ENCODE data around the gene RAMP3.
"Not testable (repeated sequence)": the region's sequence is repeated elsewhere in the genome, so short reads cannot be mapped to it uniquely, and the experiment has no call there.

RAMP3 gene

DNA sequence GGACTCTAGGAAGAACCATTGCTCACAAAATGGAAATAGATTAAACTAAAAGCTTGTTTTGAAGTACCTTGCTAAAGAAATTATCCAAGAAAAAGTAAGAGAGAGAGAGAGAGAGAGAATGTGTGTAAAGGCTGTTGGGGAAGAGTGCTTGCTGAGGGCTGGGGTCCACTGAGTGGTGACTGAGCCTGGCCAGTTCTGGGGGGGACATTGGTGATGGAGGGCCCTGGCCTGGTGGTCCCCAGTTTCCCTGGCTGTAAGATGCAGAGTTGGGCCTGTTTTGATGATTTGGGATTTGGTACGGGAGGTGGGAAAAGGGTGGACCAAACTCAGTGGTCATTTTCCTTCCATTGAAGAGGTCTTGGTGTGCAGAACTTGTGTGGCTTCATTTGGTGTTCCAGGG, 880 bp downstream of the RAMP3 start:
- no peak for DNase-seq

DNA sequence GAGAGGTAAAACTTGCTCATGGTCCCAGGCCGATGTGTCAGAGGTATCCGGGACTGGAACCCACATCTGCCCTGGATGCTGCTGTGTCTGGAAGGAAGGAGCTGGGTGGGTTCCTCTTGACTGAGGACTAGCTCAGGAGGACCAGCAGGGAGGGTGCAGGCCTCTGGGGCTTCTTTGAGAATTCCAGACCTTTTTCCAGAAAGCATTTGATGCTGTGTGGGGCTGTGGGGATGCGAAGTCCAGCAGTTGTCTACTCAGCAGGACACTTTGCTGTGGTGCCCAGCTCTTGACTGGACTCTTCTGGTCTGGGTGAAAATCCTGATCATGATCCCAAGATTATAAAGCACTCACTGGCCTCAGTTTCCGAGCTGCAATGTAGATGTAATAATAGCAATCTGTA, 1.7 kb downstream of the RAMP3 start:
- no peak for DNase-seq

DNA sequence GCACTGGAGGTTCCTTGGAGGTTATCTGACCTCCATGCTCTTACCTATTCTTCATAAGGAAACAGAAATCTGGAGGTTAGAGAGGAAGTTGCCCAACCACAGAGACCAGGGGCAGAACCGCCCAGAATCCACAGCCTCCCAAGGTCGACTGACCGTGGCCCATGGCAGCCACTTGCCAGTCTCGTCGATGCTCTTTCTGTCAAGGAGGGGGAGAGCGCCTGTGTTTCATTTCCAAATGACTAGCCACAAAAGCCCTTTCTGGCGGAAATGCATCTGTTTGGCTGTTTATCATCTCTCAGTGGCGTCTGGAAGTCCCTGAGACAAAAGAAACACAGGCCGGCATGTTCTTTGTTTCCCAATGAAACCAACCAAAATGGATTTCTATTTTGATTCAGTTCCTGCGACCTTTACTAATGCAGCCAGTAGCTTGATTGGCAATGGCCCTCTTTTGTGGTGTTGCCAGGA, 2.9 kb downstream of the RAMP3 start:
- DNase-seq = no peak

DNA sequence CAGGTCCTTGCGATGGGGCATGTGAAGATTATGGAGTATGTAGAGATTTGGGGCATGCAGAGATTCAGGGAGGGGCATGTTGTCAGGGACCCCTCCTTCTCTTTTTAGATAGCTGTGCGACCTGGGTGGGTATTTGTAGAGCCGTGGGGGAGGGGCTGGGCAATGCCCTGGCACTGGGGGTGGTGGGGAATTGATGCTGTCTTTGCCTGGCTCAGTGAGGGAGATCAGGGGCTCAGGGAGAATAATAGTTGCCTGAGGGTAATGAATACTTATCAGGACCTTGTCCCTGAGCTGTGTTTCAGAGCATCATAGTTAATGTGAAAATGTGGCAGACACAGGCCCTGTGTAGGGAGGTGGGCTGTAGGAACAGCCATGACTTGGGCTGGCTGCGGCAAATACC, 3.5 kb downstream of the RAMP3 start:
- DNase-seq = no peak

DNA sequence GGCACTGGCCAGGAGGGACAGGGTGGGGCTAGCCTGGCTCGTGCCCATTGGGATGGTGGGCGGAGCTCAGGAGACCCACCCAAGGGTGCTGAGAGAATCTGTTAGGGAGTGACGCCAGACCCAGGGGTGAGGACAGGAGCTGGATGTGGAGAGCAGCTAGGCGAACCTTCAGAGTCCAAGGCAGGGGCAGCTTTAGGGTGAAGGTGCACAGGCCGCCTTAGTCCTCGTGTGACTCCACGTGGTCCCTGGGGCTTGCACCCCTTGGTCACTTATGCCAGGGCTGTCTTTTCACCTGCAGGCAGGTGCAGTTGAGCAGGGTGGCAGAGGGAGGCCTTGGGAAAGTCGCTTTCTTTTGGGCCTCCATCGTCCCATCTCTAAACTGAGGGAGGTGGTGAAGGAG, 4.3 kb downstream of the RAMP3 start:
- DNase-seq = no peak

DNA sequence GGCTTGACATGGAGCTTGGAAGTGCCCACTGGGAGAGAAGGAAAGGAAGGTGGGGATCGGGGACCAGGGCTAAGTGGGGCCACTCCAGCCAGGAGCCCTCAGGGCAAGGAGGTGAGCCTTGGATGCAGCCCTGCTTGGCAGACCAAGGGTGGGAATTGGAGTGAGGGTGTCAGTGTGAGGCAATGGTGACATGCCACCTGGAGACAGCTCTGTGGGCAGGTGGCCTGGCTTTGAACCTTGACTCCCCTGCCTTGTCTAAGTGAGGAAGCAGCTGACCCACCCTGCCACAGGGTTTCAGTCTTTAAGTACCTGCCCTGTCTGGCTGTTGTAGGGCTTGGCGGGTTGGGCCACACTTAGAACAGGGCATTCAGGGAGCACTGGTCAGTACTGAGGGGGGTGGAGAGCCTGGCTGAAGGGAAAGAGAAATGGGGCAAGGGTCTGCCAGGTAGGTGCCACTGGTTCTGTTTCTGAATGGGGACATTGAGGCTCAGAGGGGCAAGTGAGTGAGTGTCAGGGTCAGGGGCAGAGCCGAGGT, 4.8 kb downstream of the RAMP3 start:
- DNase-seq = no peak

DNA sequence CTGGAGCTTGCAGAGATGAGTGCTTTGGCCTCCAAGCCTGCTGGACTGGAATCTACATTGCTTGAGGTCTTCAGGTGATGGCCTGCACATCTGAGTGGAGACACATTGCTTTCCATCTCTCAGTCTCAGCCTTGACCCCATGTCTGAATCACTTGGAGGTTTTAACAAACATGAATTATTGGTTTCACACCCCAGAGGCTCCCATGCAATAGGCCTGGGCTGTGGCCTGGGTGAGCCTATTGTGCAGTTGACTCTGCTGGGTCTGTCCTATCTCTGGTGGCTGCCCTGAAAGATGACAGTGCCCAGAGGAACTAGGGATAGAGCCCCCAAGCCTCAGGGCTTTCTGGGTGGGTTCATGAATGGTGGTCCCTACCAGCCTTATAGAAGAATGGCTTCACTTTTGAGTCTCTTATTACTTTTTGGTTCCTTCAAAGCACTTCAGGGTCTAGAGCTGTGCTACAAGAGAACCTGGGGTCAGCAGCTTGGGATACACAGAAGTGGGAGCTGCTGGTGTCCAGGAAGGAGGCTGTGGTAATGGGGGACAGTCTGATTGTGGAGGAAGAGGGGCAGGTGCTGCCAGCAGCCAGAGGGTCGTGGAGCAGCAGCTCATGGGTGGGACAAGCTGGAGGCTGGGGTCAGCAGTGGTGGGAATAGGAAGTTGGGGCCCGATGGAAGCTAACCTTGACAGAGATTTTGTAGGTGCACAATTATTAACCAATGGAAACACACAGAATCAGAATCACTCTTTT, 5.5 kb downstream of the RAMP3 start:
- DNase-seq = no peak

DNA sequence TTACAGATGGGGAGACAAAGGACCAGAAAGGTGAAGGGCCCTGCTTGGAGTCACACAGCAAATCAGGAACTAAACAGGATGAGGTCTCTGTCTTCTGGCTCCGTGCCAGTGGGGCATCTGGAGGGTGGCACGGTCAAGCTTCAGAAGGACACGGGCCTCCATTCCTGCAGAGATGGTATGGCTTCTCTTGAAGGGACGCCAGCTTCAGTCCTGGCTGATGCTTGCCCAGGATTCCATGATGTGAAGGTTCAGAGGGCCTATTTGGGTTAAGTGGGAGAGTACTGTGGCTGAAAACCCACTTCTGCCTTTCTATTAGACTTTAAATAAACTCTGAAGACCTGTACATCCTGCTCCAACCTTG, 6.1 kb downstream of the RAMP3 start:
- DNase-seq = no peak

DNA sequence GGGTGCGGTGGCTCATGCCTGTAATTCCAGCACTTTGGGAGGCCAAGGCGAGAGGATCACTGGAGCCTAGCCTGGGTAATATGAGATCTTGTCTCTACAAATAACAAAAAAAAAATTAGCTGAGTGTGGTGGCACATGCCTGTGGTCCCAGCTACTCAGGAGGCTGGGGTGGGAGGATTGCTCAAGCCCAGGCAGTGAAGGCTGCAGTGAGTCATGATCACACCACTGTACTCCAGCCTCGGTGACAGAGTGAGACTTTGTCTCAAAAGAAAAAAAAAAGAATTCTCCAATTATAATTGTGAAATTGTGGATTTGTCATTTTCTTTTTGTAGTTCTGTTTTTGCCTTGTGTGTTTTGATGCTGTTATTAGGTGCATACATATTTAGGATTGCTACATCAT, 6.7 kb downstream of the RAMP3 start:
- DNase-seq = not testable (repeated sequence)

DNA sequence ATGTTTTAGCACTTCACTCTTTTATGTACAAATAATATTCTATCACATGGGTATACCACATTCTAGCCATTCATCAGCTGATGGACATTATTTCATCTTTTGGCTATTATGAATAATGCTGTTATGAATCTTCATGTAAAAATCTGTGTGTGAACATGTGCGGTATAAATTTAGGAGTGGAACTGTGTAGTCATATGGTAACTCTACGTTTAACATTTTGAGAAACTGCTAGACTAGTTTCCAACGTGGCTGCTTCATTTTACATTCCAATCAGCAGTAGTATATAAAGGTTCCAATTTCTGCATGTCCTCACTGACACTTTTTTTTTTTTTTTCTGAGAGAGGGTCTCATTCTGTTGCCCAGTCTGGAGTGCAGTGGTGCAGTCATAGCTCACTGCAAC, 8.3 kb downstream of the RAMP3 start:
- DNase-seq = no peak

DNA sequence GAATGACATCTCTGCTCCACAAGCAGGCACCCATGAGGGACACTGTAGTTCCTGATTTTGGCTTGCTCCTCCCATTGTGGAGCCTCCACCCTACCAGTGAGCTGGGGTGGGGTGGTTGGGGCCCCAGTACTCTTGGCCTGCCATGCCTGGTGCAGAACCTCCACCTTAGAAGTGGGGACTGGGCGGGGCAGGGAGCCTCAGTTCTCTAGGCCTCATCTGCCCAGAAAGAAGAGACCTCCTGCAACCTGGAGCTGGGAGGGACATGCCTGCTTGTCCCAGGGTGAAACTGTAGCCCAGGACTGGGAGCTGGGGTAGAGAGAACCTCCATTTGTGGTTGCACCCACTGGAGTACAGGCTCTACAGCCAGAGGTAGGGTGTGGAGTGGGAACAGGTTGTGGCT, 14.4 kb downstream of the RAMP3 start:
- DNase-seq = no peak

DNA sequence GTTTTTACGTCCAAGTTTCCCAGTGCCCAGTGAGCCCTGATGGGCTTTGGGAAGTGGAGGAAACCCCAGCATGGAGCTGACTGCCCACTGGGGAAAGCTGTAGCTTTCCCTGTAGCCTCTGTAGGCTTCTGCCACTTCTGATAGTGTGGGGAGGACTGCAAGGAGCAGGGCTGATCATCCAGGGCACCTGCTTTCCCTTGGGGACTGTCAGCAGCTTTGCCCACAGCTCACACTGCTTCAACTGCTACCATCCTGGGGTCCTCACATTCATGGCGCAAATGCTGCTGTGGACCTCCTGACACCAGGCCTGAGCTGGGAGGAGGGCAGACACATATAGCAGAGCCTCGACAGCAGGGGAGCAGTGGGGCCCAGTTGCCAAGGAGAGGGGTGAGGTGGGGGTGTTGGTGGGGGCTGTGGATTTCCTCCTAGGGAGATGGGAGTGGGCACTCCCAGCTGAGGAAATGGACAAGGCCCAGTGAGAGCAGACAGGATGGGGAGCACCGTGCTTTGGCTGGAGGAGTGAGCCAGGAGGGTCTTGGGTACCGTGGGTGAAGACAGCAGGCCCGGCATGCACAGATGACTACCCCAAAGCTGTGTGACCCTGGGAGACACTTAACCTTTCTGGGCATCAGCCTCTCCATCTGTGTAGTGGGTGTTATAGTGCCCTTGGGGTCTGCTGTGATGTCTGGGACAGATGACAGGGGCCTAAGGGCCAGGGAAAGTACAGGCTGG, 16.2 kb downstream of the RAMP3 start:
- no peak for DNase-seq

DNA sequence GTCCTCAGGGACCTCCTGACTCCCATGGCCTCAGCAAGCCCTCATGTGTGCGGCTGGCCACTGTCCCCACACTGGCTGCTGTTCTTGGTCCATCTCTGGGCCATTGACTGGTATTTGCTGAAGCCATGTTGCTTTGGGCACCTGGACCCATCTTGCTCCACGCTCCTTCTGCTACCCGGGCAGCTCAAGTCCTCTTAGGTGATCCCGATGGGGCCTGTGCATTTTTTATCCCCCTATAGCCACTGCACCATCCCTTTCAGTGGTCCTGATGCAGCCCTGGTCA, 16.7 kb downstream of the RAMP3 start:
- no peak for DNase-seq

DNA sequence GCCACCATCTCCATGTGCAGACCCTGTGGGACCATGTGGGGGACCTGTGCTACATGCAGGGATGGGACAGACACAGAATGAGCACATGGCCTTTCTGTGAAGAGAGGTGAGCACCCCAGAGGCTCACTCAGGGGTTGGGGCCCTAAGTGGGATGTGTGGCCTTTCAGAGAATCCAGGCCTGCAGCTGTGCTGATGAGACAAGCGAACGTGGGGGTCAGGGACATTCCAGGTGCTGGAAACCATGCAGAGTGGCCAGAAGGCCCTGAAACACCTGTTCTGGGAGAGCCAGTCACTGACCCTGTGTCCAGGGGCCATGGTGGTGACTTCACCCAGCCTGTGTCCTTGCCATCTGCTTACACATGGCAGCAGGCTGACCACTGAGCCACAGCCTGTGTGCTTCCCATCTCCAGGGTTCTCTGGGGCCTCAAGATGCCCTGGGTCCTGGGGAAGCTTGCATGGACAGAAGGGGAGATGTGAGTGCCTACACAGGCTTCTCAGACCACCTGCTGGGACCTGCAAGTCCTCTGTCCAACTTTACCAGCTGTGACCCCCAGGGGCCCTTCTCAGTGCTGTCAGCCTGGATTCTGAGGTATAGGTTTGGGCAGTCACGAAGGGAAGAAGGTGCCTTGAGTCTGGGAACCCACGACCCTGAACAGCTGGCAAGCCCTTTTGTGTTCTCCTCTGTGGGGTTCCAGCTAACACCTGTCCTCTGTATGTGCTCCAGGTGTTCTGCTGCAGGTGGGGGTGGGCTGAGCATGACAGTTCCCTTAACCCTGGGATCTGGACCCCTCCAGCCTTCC, 17.6 kb downstream of the RAMP3 start:
- no peak for DNase-seq

DNA sequence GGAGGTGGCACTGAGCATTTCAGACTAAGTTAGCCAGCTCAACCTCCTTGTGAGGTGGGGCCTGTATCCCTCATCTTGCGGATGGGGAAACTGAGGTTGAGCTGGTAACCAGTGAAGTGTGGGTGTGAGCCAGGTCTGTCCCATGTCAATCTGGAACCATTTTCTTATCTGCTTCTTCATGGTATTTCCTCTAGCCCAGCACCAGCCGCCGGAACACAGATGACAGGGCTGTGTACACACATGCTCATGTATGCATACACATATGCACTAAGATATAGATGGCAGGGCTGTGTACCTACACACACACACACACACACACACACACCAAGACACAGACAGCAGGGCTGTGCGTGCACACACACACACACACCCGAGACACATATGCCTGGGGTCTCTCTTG, 18.5 kb downstream of the RAMP3 start:
- DNase-seq = no peak

DNA sequence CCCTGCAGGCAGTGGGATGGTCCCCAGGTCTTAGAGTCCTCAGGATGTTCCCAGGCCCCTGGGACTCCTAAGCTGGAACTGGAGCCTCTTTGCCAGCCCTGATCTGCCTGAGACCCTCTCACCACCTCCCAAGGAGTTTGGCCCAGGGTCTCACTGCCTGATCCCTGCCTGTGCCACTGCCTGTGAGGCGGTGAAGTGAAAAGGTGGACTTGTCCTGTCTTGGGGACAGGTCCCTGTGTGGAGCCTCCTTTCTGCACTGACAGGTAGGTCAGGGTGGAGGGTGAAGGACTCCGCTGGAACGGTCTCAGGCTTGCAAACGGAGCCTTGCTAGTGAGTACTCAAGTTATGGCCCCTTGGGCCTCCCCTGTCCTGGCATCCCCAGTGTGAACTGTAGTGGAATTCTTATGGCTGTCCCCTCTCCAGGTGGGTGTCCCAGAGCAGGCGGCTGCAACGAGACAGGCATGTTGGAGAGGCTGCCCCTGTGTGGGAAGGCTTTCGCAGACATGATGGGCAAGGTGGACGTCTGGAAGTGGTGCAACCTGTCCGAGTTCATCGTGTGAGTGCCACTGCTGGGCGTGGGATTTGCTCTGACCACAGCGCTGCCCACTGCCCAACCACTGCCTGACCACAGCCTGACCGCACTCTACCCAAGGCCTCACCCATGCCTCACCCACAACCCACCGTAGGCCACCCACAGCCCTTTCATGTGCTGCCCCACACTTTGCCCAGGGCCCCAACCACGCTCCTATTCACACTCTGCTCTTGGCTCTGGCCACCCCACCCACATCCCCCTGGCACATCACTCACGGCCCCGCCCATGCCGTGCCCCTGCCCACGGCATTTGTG, 19.5 kb downstream of the RAMP3 start:
- DNase-seq = no peak

DNA sequence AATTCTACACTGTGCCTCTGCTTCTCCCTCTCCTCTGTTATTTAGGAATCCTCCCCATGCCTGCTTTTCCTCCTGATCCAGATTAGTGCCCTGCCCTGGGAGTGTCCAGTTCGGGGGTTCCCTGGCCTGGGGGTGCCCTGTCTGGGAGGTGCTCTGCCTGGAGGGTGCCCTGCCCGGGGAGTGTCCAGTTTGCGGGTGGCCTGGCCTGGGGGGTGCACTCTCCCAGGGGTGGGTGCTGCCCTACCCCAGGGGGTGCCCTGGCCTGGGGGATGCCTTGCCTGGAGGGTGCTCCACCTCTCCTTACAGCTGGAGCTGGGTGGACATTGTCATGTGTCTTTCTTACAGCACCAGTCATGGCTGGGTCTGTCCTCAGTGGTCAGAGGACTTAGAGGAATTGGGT, 20.2 kb downstream of the RAMP3 start:
- no peak for DNase-seq

DNA sequence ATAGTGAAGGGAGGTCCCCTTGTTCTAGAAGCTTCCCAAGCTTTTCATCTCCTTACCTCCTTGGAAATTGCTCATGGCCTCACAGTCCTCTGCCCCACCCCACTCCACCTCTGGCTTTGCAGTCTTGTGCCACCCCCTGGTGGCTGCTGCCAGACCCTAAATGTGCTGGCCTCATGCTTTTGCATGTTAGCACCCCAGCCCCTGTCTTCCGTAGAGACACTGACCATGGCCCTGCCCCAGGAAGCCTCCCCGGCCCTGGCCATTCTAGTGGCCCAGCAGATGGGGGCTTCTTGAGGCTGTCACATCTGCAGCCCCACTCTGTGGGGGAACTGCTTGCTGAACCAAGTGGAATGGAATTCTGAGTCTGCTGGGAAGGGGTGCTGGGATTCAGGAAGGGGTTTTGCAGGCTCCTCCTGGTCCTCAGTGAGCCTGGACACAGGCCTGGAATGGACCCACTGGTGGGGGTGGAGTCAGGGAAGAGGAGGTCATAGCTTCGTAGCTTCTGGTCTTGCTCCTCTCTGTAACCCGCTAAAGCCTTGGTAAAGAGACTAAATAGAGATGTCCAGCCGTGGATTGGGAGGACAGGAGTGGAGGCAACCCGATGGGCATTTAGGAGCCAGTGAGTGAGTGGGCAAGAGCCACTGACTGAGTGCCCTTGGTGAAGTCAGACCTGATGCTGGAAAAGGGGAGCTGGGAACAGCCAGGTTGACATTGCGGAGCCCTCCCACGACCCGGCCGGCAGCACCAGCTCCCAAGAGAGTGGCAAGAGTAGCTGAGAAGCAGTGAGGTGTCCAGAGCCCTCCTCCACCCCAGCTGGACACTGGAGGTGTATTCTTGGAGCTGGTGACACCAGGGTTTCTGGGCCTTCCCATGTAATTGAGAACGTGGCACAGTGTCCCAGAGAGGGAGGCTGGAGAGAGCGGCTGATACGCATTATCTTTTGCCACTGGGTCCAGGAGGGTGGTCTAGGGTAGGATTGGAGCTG, 20.9 kb downstream of the RAMP3 start:
- DNase-seq = no peak

DNA sequence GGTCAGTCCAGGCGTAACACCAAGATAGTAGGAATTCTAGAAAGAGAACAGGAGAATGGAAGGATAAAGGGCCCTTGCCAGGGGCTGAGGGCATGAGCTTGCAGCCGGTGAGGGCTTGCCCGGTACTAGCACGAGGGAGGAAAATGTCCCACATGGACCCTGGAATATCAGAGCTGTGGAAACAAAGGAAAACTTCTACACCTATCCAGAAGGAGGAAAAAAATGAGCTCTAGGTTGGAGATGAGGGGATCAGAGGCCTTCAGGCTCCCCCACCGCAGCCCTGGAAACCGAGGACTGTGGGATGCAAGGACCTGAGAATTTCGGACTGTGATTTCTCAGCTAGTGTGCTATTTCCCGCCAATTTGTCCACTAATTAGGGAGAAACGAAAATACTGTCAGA, 22.1 kb downstream of the RAMP3 start:
- DNase-seq = no peak

DNA sequence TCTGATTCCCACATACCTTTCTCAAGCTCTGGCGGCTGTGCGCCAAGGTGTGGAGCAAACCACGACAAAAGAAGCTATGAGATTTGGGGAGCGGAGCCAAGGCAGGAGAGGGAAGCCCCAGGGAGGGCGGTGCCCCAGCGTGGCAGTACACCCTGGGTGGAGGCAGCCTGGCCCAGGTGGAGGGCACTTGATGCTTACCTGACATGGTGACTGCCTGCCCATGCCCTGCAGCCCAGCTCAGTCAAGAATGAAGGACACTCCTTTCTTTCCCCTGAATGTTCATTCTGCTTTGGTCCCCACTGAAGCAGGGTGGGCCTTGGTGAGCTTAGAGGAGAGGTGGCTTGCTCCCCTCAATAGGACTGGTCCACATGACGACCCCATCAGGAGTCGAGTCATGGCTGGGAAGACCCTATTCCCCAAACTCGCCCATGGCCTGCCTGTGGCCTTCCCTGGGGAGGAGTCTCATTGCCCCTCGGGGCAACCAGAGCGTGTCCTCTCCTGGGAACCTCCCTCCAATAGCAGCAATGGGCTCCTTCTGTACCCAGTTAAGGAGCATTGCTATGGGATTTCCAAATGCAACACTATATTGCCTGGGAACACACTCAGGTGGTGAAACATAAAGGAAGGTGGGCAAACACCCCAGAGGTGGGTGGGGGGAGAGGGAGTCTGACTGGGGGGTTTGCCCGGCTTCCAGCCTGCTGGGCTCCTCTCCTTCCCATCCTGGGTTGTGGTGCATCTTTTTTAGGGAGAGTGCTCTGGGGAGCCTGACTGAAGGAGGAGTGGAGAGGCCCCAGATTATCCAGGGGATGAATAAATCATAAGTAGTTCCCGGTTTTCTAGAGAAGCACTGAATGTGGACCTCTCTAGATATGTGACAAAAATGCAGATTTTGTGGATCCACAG, 22.7 kb downstream of the RAMP3 start:
- DNase-seq = no peak

All from fibroblast of skin of right quadriceps (primary cell).